ENCODE measurements around the gene EFCAB12.

EFCAB12 gene

DNA sequence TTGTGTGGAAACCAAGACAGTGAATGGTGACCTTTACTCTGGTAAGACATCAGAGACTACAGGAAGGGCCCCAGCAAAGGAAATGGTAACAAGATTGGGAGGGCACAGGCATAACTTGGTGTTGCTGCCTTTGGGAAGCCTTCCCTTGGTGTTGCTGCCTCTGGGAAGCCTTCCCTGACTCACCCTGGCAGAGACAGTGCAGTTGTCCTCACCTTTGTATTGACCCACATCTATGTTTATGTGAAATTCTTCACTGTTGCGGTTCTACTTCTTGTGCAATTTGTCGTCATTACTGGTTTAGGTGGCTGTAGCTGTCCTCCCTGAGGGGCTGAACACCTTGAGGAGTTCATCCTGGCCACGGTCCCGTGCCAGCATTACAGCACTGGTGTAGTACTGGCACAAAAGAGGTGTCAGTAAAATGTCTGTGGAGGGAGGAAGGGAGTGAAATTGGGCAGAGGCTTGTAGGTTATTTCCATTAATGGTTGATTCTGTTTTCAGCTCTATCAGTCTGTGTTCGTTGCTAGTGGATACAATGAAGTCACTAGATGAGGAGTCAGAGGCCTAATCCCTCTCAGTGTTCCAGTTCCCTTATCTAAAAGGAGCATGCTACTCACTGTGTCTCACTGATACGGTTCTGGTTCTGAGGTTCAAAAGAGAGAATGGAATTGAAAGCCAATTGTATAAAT is 33.2 kb upstream of the EFCAB12 start:
- no peak overlapping the region for H3K27ac ChIP-seq (replicated peaks)

DNA sequence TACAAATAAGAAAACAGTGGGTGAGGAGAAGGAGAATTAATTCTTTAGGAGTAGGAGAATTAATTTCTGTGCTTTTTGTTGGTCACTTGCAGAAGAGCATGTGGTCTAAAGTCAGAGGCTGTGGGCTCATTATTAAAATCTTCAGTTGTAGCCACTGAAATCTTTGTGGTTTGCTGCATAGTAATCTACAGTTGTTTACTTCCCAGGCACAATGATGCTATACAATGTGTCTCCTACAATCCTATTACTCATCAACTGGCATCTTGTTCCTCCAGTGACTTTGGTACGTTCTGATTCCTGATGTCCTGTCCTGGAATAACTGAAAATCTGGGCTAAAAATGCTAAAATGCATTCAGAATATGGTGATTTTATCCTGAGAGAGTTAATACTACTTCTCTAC is 32.6 kb upstream of the EFCAB12 start:
- no peaks in the 10 kb centered on the region for H3K27me3 ChIP-seq (ENCODE audit: insufficient read depth, poor library complexity, severe bottlenecking)
- no peak overlapping the region for H3K27ac ChIP-seq (replicated peaks)
- TF ChIP-seq, protein P1, sequence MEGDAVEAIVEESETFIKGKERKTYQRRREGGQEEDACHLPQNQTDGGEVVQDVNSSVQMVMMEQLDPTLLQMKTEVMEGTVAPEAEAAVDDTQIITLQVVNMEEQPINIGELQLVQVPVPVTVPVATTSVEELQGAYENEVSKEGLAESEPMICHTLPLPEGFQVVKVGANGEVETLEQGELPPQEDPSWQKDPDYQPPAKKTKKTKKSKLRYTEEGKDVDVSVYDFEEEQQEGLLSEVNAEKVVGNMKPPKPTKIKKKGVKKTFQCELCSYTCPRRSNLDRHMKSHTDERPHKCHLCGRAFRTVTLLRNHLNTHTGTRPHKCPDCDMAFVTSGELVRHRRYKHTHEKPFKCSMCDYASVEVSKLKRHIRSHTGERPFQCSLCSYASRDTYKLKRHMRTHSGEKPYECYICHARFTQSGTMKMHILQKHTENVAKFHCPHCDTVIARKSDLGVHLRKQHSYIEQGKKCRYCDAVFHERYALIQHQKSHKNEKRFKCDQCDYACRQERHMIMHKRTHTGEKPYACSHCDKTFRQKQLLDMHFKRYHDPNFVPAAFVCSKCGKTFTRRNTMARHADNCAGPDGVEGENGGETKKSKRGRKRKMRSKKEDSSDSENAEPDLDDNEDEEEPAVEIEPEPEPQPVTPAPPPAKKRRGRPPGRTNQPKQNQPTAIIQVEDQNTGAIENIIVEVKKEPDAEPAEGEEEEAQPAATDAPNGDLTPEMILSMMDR (IDR thresholded peaks at IDR 0.05; ENCODE audit: insufficient read depth, low read length) = no peak
- TF ChIP-seq, protein P2, sequence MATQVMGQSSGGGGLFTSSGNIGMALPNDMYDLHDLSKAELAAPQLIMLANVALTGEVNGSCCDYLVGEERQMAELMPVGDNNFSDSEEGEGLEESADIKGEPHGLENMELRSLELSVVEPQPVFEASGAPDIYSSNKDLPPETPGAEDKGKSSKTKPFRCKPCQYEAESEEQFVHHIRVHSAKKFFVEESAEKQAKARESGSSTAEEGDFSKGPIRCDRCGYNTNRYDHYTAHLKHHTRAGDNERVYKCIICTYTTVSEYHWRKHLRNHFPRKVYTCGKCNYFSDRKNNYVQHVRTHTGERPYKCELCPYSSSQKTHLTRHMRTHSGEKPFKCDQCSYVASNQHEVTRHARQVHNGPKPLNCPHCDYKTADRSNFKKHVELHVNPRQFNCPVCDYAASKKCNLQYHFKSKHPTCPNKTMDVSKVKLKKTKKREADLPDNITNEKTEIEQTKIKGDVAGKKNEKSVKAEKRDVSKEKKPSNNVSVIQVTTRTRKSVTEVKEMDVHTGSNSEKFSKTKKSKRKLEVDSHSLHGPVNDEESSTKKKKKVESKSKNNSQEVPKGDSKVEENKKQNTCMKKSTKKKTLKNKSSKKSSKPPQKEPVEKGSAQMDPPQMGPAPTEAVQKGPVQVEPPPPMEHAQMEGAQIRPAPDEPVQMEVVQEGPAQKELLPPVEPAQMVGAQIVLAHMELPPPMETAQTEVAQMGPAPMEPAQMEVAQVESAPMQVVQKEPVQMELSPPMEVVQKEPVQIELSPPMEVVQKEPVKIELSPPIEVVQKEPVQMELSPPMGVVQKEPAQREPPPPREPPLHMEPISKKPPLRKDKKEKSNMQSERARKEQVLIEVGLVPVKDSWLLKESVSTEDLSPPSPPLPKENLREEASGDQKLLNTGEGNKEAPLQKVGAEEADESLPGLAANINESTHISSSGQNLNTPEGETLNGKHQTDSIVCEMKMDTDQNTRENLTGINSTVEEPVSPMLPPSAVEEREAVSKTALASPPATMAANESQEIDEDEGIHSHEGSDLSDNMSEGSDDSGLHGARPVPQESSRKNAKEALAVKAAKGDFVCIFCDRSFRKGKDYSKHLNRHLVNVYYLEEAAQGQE (IDR thresholded peaks at IDR 0.05; ENCODE audit: insufficient replicate concordance, low read depth) = no peak
- no peak for TF ChIP-seq SPI1 (IDR thresholded peaks at IDR 0.05; ENCODE audit: borderline replicate concordance, low read depth)
- TF ChIP-seq GABPA (IDR thresholded peaks at IDR 0.05; ENCODE audit: low read depth) = no peak
- TF ChIP-seq POLR2AphosphoS5 (IDR thresholded peaks at IDR 0.05; ENCODE audit: low read depth) = no peak
- no peak for DNase-seq (ENCODE audit: low read depth in 1 of 2, low spot score in 1 of 2)
- no peak overlapping the region for H3K4me3 ChIP-seq (replicated peaks; ENCODE audit: insufficient read depth, low read length)

More for the DNA sequence above, 33.2 kb upstream of the EFCAB12 start:
- Histone ChIP-seq H3K27me3 (ENCODE audit: insufficient read depth, poor library complexity, severe bottlenecking) (no peaks in the 10 kb centered on the region), H3K4me3 (replicated peaks; ENCODE audit: insufficient read depth, low read length) (no peak overlapping the region)
- TF ChIP-seq, protein P2 (IDR thresholded peaks at IDR 0.05; ENCODE audit: insufficient replicate concordance, low read depth) = no peak
- TF ChIP-seq, protein P1 (IDR thresholded peaks at IDR 0.05; ENCODE audit: insufficient read depth, low read length) = no peak
- TF ChIP-seq SPI1 (IDR thresholded peaks at IDR 0.05; ENCODE audit: borderline replicate concordance, low read depth) (no peak), GABPA (IDR thresholded peaks at IDR 0.05; ENCODE audit: low read depth) (no peak), POLR2AphosphoS5 (IDR thresholded peaks at IDR 0.05; ENCODE audit: low read depth) (no peak)
- DNase-seq (ENCODE audit: low read depth in 1 of 2, low spot score in 1 of 2) = no peak

DNA sequence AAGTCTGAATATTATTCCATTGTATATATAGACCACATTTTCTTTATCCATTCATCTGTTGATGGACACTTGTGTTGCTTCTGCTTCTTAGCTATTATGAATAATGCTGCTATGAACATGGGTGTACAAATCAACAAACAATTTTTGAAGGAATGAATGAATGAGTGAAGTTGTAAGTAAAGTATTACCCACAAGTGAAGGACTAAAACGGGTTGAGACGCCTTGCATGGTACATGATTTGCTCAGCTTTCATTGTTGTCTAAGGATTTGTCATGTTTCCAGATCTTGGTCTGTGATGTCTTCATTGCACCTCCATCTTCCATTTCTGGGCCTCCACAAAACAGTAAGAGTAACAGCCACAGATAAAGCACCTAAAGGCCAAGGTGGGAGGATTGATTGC is 32.1 kb upstream of the EFCAB12 start:
- H3K27ac ChIP-seq (replicated peaks) = no peak overlapping the region
- DNase-seq (ENCODE audit: low read depth in 1 of 2, low spot score in 1 of 2) = no peak
- TF ChIP-seq, protein P2 (IDR thresholded peaks at IDR 0.05; ENCODE audit: insufficient replicate concordance, low read depth) = no peak
- no peak for TF ChIP-seq GABPA (IDR thresholded peaks at IDR 0.05; ENCODE audit: low read depth)
- no peak for TF ChIP-seq SPI1 (IDR thresholded peaks at IDR 0.05; ENCODE audit: borderline replicate concordance, low read depth)
- no peak for TF ChIP-seq POLR2AphosphoS5 (IDR thresholded peaks at IDR 0.05; ENCODE audit: low read depth)
- TF ChIP-seq, protein P1 (IDR thresholded peaks at IDR 0.05; ENCODE audit: insufficient read depth, low read length) = no peak
- no peak overlapping the region for H3K4me3 ChIP-seq (replicated peaks; ENCODE audit: insufficient read depth, low read length)
- H3K27me3 ChIP-seq (ENCODE audit: insufficient read depth, poor library complexity, severe bottlenecking) = no peaks in the 10 kb centered on the region
